Activated naive CD4-positive, alpha-beta T cell treated with anti-CD3 and anti-CD28 coated beads for 36 hours (primary cell): Measurements from ENCODE around the gene MYADM. TPM values are rescaled to one million over a fixed set of nuclear protein-coding genes. Genes with fewer than 3 reads are reported as not detected.
"Not testable (repeated sequence)": the region's sequence is repeated elsewhere in the genome, so short reads cannot be mapped to it uniquely, and the experiment has no call there.

ENCODE experiments used
- CTCF ChIA-PET: fragments of 350-600 bp; sonication (Branson Sonifier 250); formaldehyde crosslinking; loops from one replicate; lab custom pipeline; 2021; ENCODE audit warnings: antibody characterized with exemption; lab: Charles Lee
- DNase-seq: peaks from one replicate; pipeline ENCODE4 v3.0.0-alpha.2; 2020
- H3K27ac Mint-ChIP-seq: one replicate; pipeline ENCODE4 v1.8.0; 2021; ENCODE audit warnings: mild to moderate bottlenecking, mixed read lengths
- H3K27me3 Mint-ChIP-seq: one replicate; pipeline ENCODE4 v1.8.0; 2021; ENCODE audit warnings: low read depth, mixed read lengths
- H3K36me3 Mint-ChIP-seq: one replicate; pipeline ENCODE4 v1.8.0; 2021; ENCODE audit warnings: low read depth, mixed read lengths
- H3K4me1 Mint-ChIP-seq: one replicate; pipeline ENCODE4 v1.8.0; 2021; ENCODE audit warnings: low read depth, mixed read lengths
- H3K4me3 Mint-ChIP-seq: one replicate; pipeline ENCODE4 v1.8.0; 2021; ENCODE audit warnings: mild to moderate bottlenecking, moderate library complexity, mixed read lengths
- H3K9me3 Mint-ChIP-seq: one replicate; pipeline ENCODE4 v1.8.0; 2021; ENCODE audit warnings: mixed read lengths
- intact Hi-C: fragments of 100-400 bp; cut with micrococcal nuclease; formaldehyde crosslinking; loops from one replicate; pipeline ENCODE4 v1.15.1; 2023
- total RNA-seq, 2 experiments: library from RNA; stranded (reverse); gene quantifications; one replicate each; pipeline ENCODE4 v1.2.3, GENCODE V29; 2021

The MYADM gene, protein sequence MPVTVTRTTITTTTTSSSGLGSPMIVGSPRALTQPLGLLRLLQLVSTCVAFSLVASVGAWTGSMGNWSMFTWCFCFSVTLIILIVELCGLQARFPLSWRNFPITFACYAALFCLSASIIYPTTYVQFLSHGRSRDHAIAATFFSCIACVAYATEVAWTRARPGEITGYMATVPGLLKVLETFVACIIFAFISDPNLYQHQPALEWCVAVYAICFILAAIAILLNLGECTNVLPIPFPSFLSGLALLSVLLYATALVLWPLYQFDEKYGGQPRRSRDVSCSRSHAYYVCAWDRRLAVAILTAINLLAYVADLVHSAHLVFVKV
- total RNA-seq: 10 to 100 TPM; 13.6 to 13.9 TPM

GRCh38 chr19:53867225-53868090 is at the start of gene MYADM:
Gene MYADM (plus strand): TSS chr19:53867883. CDS start chr19:53873530, 5,647 bp downstream.
- peak within 1 kb of the TSS; percentile 82 for H3K27ac Mint-ChIP-seq
- H3K27me3 Mint-ChIP-seq: no peaks in the 10 kb centered on the region
- CTCF ChIA-PET: interaction anchor here (0.6 to 2.6 kb wide), 4 partner anchors 10 to 291 kb away, joined by 3 to 10 read pairs (median 4); partner anchors contain the start of gene PRKCG
- H3K36me3 Mint-ChIP-seq: no peaks in the 10 kb centered on the region
- H3K9me3 Mint-ChIP-seq: no peaks in the 10 kb centered on the region
- peak; percentile 99 for DNase-seq
- H3K4me3 Mint-ChIP-seq: peak within 1 kb of the TSS; percentile 88
- H3K4me1 Mint-ChIP-seq: peaks cover 36% of the 10 kb centered on the region
- intact Hi-C loops: loop anchor here (1.0 to 10.0 kb wide), 10 partner anchors 13 to 673 kb away; partner anchors contain the start of genes CNOT3, LAIR1, NDUFA3 and OSCAR

DNA sequence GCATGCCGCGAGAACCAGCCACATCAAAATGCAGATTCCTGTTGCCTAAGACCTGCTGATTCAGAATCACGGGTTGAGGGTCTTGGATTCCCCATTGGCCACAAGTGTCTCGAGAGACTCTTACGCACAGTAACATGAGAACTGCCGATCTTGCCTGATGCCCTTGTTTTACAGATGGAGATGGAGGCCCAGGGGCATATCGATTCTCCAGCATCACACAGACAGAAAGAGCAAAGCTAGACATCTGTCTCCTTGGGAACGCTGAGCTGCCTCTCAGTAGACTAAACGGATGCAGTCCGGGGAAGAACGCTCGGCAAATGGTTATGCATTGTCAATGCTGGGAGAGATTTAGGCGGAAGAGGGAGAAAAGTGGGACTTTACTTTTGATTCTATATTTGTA is 48.9 kb upstream of the MYADM start:
- CTCF ChIA-PET: no interaction called here
- intact Hi-C loops: no loop called here
- Mint-ChIP-seq H3K27ac (no peak overlapping the region), H3K36me3 (no peaks in the 10 kb centered on the region), H3K4me1 (no peaks in the 10 kb centered on the region), H3K9me3 (no peaks in the 10 kb centered on the region), H3K4me3 (no peak overlapping the region), H3K27me3 (peaks cover 6% of the 10 kb centered on the region)
- DNase-seq: no peak

- intact Hi-C loops: no loop called here
- CTCF ChIA-PET: no interaction called here
- Mint-ChIP-seq H3K4me3 (no peak overlapping the region), H3K27me3 (peaks cover 17% of the 10 kb centered on the region), H3K36me3 (no peaks in the 10 kb centered on the region), H3K9me3 (no peaks in the 10 kb centered on the region), H3K4me1 (no peaks in the 10 kb centered on the region), H3K27ac (no peak overlapping the region)
- no peak for DNase-seq
These were observed 47.8 kb upstream of the MYADM start for GRCh38 chr19:53819861-53820260.

GRCh38 chr19:53823380-53824120 is 44.1 kb upstream of the MYADM start:
- Mint-ChIP-seq H3K36me3 (no peaks in the 10 kb centered on the region), H3K9me3 (no peaks in the 10 kb centered on the region), H3K4me1 (peaks cover 2% of the 10 kb centered on the region), H3K27ac (no peak overlapping the region), H3K4me3 (peak overlapping the region; percentile 45), H3K27me3 (peaks cover 23% of the 10 kb centered on the region)
- DNase-seq: no peak
- CTCF ChIA-PET: no interaction called here
- intact Hi-C loops: no loop called here

DNA sequence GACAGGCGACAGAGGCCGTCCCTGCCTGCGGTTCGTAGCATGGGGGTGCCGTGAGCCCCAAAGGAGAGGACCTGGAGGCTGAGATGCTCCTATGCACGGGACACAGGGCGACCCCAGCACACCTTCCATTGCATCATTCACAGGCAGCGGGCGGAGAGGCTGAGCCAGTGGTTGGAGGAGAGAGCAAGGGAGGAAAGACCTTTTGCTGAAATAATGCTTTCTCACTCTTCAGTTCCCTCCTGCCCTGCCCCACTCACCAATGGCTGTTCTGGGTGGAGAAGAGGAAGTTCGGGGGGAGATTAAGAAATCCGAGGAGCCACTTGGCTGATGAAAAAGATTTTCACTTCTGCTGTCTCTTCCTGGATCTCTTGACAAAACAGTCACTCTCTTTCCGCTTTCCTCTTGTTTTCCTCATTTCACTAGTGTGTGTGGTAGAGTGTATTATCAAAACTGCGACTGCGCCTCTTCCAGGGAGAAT is 43.5 kb upstream of the MYADM start, which contains the start of gene NLRP12:
NLRP12 (minus strand) TSS at position 181 of the 478 bp plus-strand sequence; CDS start at position 41, 140 bp downstream.
- CTCF ChIA-PET: no interaction called here
- intact Hi-C loops: no loop called here
- DNase-seq: no peak
- H3K36me3 Mint-ChIP-seq: no peaks in the 10 kb centered on the region
- H3K4me3 Mint-ChIP-seq: peak within 1 kb of the TSS; percentile 45
- H3K27ac Mint-ChIP-seq: no peak within 1 kb of the TSS
- H3K4me1 Mint-ChIP-seq: peaks cover 4% of the 10 kb centered on the region
- H3K9me3 Mint-ChIP-seq: no peaks in the 10 kb centered on the region
- peaks cover 25% of the 10 kb centered on the region for H3K27me3 Mint-ChIP-seq

- intact Hi-C loops: no loop called here
- Mint-ChIP-seq H3K27ac (no peak overlapping the region), H3K36me3 (no peaks in the 10 kb centered on the region), H3K9me3 (no peaks in the 10 kb centered on the region), H3K4me3 (no peak overlapping the region), H3K27me3 (peaks cover 32% of the 10 kb centered on the region), H3K4me1 (peaks cover 4% of the 10 kb centered on the region)
- no peak for DNase-seq
- CTCF ChIA-PET: interaction anchor here (1.2 kb wide), 1 partner anchor 197 kb away, joined by 3 read pairs; no protein-coding TSS in a partner anchor
These were observed 40.8 kb upstream of the MYADM start for GRCh38 chr19:53826876-53827275.

- no peak for DNase-seq
- H3K27ac Mint-ChIP-seq: no peak overlapping the region
- intact Hi-C loops: no loop called here
- no peaks in the 10 kb centered on the region for H3K9me3 Mint-ChIP-seq
- H3K36me3 Mint-ChIP-seq: no peaks in the 10 kb centered on the region
- no peak overlapping the region for H3K4me3 Mint-ChIP-seq
- peaks cover 41% of the 10 kb centered on the region for H3K27me3 Mint-ChIP-seq
- CTCF ChIA-PET: no interaction called here
- peaks cover 4% of the 10 kb centered on the region for H3K4me1 Mint-ChIP-seq
These were observed 39.2 kb upstream of the MYADM start for GRCh38 chr19:53828531-53828930.

GRCh38 chr19:53832861-53833260 is 34.8 kb upstream of the MYADM start:
- H3K4me1 Mint-ChIP-seq: not testable (repeated sequence)
- CTCF ChIA-PET: interaction anchor here (0.6 kb wide), 1 partner anchor 39 kb away, joined by 3 read pairs; no protein-coding TSS in a partner anchor

GRCh38 chr19:53838446-53838845 is 29.2 kb upstream of the MYADM start:
- H3K4me3 Mint-ChIP-seq, H3K9me3 Mint-ChIP-seq, DNase-seq, intact Hi-C loops, H3K27me3 Mint-ChIP-seq, H3K36me3 Mint-ChIP-seq, H3K4me1 Mint-ChIP-seq, H3K27ac Mint-ChIP-seq: not testable (repeated sequence)
- CTCF ChIA-PET: interaction anchor here (1.1 kb wide), 1 partner anchor 191 kb away, joined by 5 read pairs; no protein-coding TSS in a partner anchor

More at GRCh38 chr19:53832861-53833260, 34.8 kb upstream of the MYADM start:
- H3K27ac Mint-ChIP-seq, DNase-seq, H3K4me3 Mint-ChIP-seq, H3K9me3 Mint-ChIP-seq, H3K36me3 Mint-ChIP-seq, intact Hi-C loops: not testable (repeated sequence)
- H3K27me3 Mint-ChIP-seq: peaks cover 24% of the 10 kb centered on the region

- not testable (repeated sequence) for H3K27ac Mint-ChIP-seq, H3K4me3 Mint-ChIP-seq, H3K36me3 Mint-ChIP-seq, DNase-seq, H3K27me3 Mint-ChIP-seq, H3K9me3 Mint-ChIP-seq, H3K4me1 Mint-ChIP-seq
- CTCF ChIA-PET: interaction anchor here (2.7 kb wide), 1 partner anchor 184 kb away, joined by 18 read pairs; no protein-coding TSS in a partner anchor
- intact Hi-C loops: loop anchor here (5.0 kb wide), 1 partner anchor 48 kb away; no protein-coding TSS in a partner anchor
These were observed 27.4 kb upstream of the MYADM start for GRCh38 chr19:53840241-53840640.

DNA sequence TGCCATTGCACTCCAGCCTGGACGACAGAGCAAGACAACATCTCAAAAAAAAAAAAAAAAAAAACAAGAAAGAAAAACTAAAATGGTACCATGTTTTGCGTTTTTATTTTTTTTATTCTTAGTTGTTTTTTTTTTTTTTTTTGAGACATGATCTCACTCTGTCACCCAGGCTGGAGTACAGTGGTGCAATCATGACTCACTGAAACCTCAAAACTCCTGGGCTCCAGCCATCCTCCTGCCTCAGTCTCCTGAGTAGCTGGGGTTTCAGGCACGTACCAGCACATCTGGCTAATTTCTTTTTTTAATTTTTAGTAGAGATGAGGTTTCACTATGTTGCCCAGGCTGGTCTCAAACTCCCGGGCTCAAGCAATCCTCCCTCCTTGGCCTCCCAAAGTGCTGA is 26.8 kb upstream of the MYADM start:
- intact Hi-C loops: loop anchor here (5.0 kb wide), 1 partner anchor 49 kb away; no protein-coding TSS in a partner anchor
- not testable (repeated sequence) for H3K27ac Mint-ChIP-seq, H3K4me1 Mint-ChIP-seq, H3K27me3 Mint-ChIP-seq, H3K36me3 Mint-ChIP-seq, H3K4me3 Mint-ChIP-seq, H3K9me3 Mint-ChIP-seq, DNase-seq
- CTCF ChIA-PET: interaction anchor here (0.6 to 2.7 kb wide), 5 partner anchors 69 to 421 kb away, joined by 3 to 18 read pairs (median 3); no protein-coding TSS in a partner anchor
